IMR-90 (cell line): ENCODE results near the gene PCDHGB7. TPM values are rescaled to one million over a fixed set of nuclear protein-coding genes. Genes with fewer than 3 reads are reported as not detected.
"Not testable (repeated sequence)": the region's sequence is repeated elsewhere in the genome, so short reads cannot be mapped to it uniquely, and the experiment has no call there.

Source experiments
- ATAC-seq: fragments of 200-7000 bp; cut with Tn5 transposase; 2 replicates; pipeline ENCODE4 v1.9.1; 2020; ENCODE audit warnings: low read depth, mild to moderate bottlenecking, moderate library complexity
- BruUV-seq: library from RNA; stranded (reverse); fragments of 400-500 nt; replicated peaks from 2 replicates; lab custom pipeline; 2021; lab: Mats Ljungman, UMichigan
- CTCF ChIA-PET: fragments of 300-600 bp; formaldehyde crosslinking; extraction: SDS; loops from one replicate; lab custom pipeline; 2021; ENCODE audit warnings: antibody characterized with exemption; lab: Yijun Ruan, JAX
- POLR2A ChIA-PET: fragments of 300-600 bp; sonication (Branson Sonifier 250); formaldehyde crosslinking; loops from one replicate; lab custom pipeline; 2022; ENCODE audit warnings: antibody characterized with exemption; ENCODE audit not compliant: unreplicated experiment; lab: Charles Lee
- DNase-seq: peaks from one replicate; pipeline ENCODE4 v3.0.0; 2013
- H2AFZ ChIP-seq: replicated peaks from 2 replicates; pipeline ENCODE3; 2013; ENCODE audit warnings: low read length, mild to moderate bottlenecking; ENCODE audit not compliant: poor library complexity
- H2AK5ac ChIP-seq: 2 replicates; pipeline ENCODE4 v1.6.1; 2013; ENCODE audit warnings: low read depth, low read length, inconsistent platforms
- H2AK9ac ChIP-seq: replicated peaks from 2 replicates; pipeline ENCODE3; 2013; ENCODE audit warnings: mild to moderate bottlenecking, low read depth, low read length, moderate library complexity; ENCODE audit not compliant: poor library complexity
- H2BK120ac ChIP-seq: 2 replicates; pipeline ENCODE4 v1.6.1; 2013; ENCODE audit warnings: low read depth, low read length, inconsistent platforms
- H2BK15ac ChIP-seq: 3 replicates; pipeline ENCODE4 v1.6.1; 2013; ENCODE audit warnings: low read depth, low read length, inconsistent platforms
- H2BK20ac ChIP-seq: 2 replicates; pipeline ENCODE4 v1.6.1; 2013; ENCODE audit warnings: low read depth, mild to moderate bottlenecking, inconsistent platforms, low read length, moderate library complexity
- H2BK5ac ChIP-seq: 2 replicates; pipeline ENCODE4 v1.6.1; 2013; ENCODE audit warnings: mild to moderate bottlenecking, low read depth, low read length, inconsistent platforms; ENCODE audit not compliant: poor library complexity, severe bottlenecking
- H3K14ac ChIP-seq: replicated peaks from 2 replicates; pipeline ENCODE4 v1.6.1; 2013; ENCODE audit warnings: low read depth, low read length, inconsistent platforms
- H3K18ac ChIP-seq: 2 replicates; pipeline ENCODE4 v1.6.1; 2013; ENCODE audit warnings: low read depth, low read length, control low read depth
- H3K23ac ChIP-seq: 2 replicates; pipeline ENCODE4 v1.6.1; 2013; ENCODE audit warnings: low read depth, low read length, inconsistent platforms
- H3K27ac ChIP-seq: 2 replicates; pipeline ENCODE4 v1.5.1; 2013; ENCODE audit warnings: mild to moderate bottlenecking, control low read depth, low read length; ENCODE audit not compliant: insufficient read depth
- H3K27me3 ChIP-seq: 2 replicates; pipeline ENCODE4 v1.6.1; 2013; ENCODE audit warnings: low read length; ENCODE audit not compliant: control insufficient read depth, insufficient read depth
- H3K36me3 ChIP-seq: 2 replicates; pipeline ENCODE4 v1.6.1; 2013; ENCODE audit warnings: low read length, mixed read lengths; ENCODE audit not compliant: control insufficient read depth, insufficient read depth
- H3K4ac ChIP-seq: 2 replicates; pipeline ENCODE4 v1.6.1; 2013; ENCODE audit warnings: low read depth, low read length, inconsistent platforms
- H3K4me1 ChIP-seq: 2 replicates; pipeline ENCODE4 v1.6.1; 2013; ENCODE audit warnings: low read length, mixed read lengths; ENCODE audit not compliant: control insufficient read depth, insufficient read depth
- H3K4me2 ChIP-seq: 2 replicates; pipeline ENCODE4 v1.6.1; 2013; ENCODE audit warnings: low read depth, mild to moderate bottlenecking, control low read depth, low read length, moderate library complexity
- H3K4me3 ChIP-seq: 2 replicates; pipeline ENCODE4 v1.5.1; 2013; ENCODE audit warnings: low read depth, mild to moderate bottlenecking, control low read depth, low read length, moderate library complexity; ENCODE audit not compliant: insufficient read depth
- H3K56ac ChIP-seq: 2 replicates; pipeline ENCODE4 v1.6.1; 2013; ENCODE audit warnings: low read length, inconsistent platforms; ENCODE audit not compliant: insufficient read depth; ENCODE audit errors: extremely low read depth
- H3K79me1 ChIP-seq, 2 experiments: 2 replicates each; pipeline ENCODE4 v1.6.1; 2013; ENCODE audit warnings: low read length in 2 of 2, inconsistent platforms in 1 of 2, low read depth in 1 of 2
- H3K9ac ChIP-seq: 2 replicates; pipeline ENCODE4 v1.6.1; 2013; ENCODE audit warnings: low read depth, low read length, control low read depth
- H3K9me1 ChIP-seq: 2 replicates; pipeline ENCODE4 v1.6.1; 2013; ENCODE audit warnings: low read length, inconsistent platforms; ENCODE audit not compliant: insufficient read depth
- H3K9me3 ChIP-seq: 2 replicates; pipeline ENCODE4 v1.6.1; 2013; ENCODE audit warnings: low read length; ENCODE audit not compliant: control insufficient read depth, insufficient read depth
- H4K20me1 ChIP-seq: 2 replicates; pipeline ENCODE4 v1.6.1; 2013; ENCODE audit warnings: low read length, inconsistent platforms; ENCODE audit not compliant: insufficient read depth
- H4K5ac ChIP-seq: 2 replicates; pipeline ENCODE4 v1.6.1; 2013; ENCODE audit warnings: mild to moderate bottlenecking, low read depth, low read length, control low read depth
- H4K8ac ChIP-seq, 2 experiments: 2 replicates each; pipeline ENCODE4 v1.6.1; 2013; ENCODE audit warnings: low read depth in 2 of 2, low read length in 2 of 2, control low read depth in 1 of 2, inconsistent platforms in 1 of 2
- H4K91ac ChIP-seq: 2 replicates; pipeline ENCODE4 v1.6.1; 2013; ENCODE audit warnings: low read depth, low read length, inconsistent platforms; ENCODE audit not compliant: insufficient read depth
- WGBS, 2 experiments: methylation state at CpG; one replicate each; pipeline versions ENCODE4 v1.1.5 to v1.1.7; 2013; ENCODE audit warnings: missing lambda C conversion rate in 2 of 2; ENCODE audit not compliant: insufficient read length in 1 of 2; ENCODE audit errors: extremely low coverage in 2 of 2; 5-methylcytosine and 5-hydroxymethylcytosine counted together
- dilution Hi-C: fragments of 300-500 bp; cut with HindIII; formaldehyde crosslinking; loops from one replicate; pipeline ENCODE4 v1.14.3; 2018; ENCODE audit warnings: low sequenced_read_pairs; ENCODE audit not compliant: unreplicated experiment
- in situ Hi-C: fragments of 300-500 bp; cut with MboI; formaldehyde crosslinking; loops from 3 replicates; pipeline ENCODE4 v1.14.3; 2019; ENCODE audit warnings: low sequenced_read_pairs, inconsistent platforms, mixed read lengths
- intact Hi-C: fragments of 100-400 bp; cut with micrococcal nuclease; formaldehyde crosslinking; loops from 2 replicates; pipeline ENCODE4 v1.10.0; 2022
- polyA plus RNA-seq, 3 experiments: library from polyadenylated mRNA; depleted of rRNA; stranded (reverse); fragments of >200 nt; gene quantifications; 2 replicates each; pipeline ENCODE4 v1.2.3, GENCODE V29; 2012; ENCODE audit warnings: low replicate concordance in 1 of 3
- total RNA-seq: library from RNA; depleted of rRNA; stranded (reverse); fragments of >200 nt; gene quantifications from 2 replicates; pipeline ENCODE4 v1.2.3, GENCODE V29; 2012

The PCDHGB7 gene
- total and polyA plus RNA-seq, 2 of the 4 experiments (the other 2 are of a cell fraction), result 6.3 to 8.1 TPM

GRCh38 chr5:141432726-141433125 lies 15.2 kb downstream of the PCDHGB7 start:
- H3K27ac ChIP-seq, ATAC-seq, in situ Hi-C loops, H2AK5ac ChIP-seq, BruUV-seq, H3K56ac ChIP-seq, H4K5ac ChIP-seq, H3K18ac ChIP-seq, H4K20me1 ChIP-seq, H3K9ac ChIP-seq, POLR2A ChIA-PET, H2BK120ac ChIP-seq, H4K8ac ChIP-seq, H3K4me3 ChIP-seq, H2BK15ac ChIP-seq, H2BK20ac ChIP-seq, dilution Hi-C loops, H3K14ac ChIP-seq, H2AK9ac ChIP-seq, H2BK5ac ChIP-seq, H3K4ac ChIP-seq, DNase-seq, H3K4me2 ChIP-seq, H3K27me3 ChIP-seq, H2AFZ ChIP-seq, H3K23ac ChIP-seq, H4K91ac ChIP-seq, H3K4me1 ChIP-seq, H3K9me1 ChIP-seq: not testable (repeated sequence)
- Histone ChIP-seq H3K79me1 (peaks cover 18% of the 10 kb centered on the region in 2 experiments; a peak in 3 of 4 replicates), H3K36me3 (peaks cover 11% of the 10 kb centered on the region; the same call in 1 of the 2 replicates), H3K9me3 (peaks cover 27% of the 10 kb centered on the region; the same call in 1 of the 2 replicates)
- CTCF ChIA-PET, result interaction anchor here (0.6 kb wide), 1 partner anchor 73 kb away, joined by 3 read pairs; no protein-coding TSS in a partner anchor
- intact Hi-C loops, result loop anchor here (5.0 kb wide), 1 partner anchor 45 kb away; the partner anchor contains the start of gene PCDHGC3
- WGBS, 2 experiments, result 47% methylated on average over 8 of the region's 29 CpGs; no CpG with 5 or more reads in 1 of the 2 experiments
